CD4-positive, alpha-beta memory T cell (primary cell): ENCODE data around the gene GRIP2. TPM values are rescaled to one million over a fixed set of nuclear protein-coding genes. Genes with fewer than 3 reads are reported as not detected.
A peak's percentile ranks its signal among the peaks of the same experiment; 100 is the strongest.

Experiments used
- CTCF ChIA-PET: fragments of 350-600 bp; sonication (Branson Sonifier 250); formaldehyde crosslinking; loops from one replicate; lab custom pipeline; 2021; ENCODE audit warnings: inconsistent platforms; ENCODE audit not compliant: partially characterized antibody; lab: Charles Lee
- POLR2A ChIA-PET: fragments of 350-600 bp; sonication (Branson Sonifier 250); formaldehyde crosslinking; loops from one replicate; lab custom pipeline; 2021; ENCODE audit not compliant: partially characterized antibody; lab: Charles Lee
- DNase-seq, 5 donors: peaks; one replicate each; pipeline versions ENCODE4 v3.0.0 to v3.0.0-alpha.2; 2020 to 2022; ENCODE audit warnings: mixed read lengths in 1 of 5
- H3K27ac ChIP-seq: one replicate; pipeline ENCODE4 v1.7.0; 2013; ENCODE audit warnings: low read depth, low read length
- H3K27me3 ChIP-seq: 2 replicates; pipeline ENCODE4 v1.7.0; 2013; ENCODE audit warnings: mild to moderate bottlenecking, low read length, moderate library complexity; ENCODE audit not compliant: insufficient read depth
- H3K36me3 ChIP-seq: 2 replicates; pipeline ENCODE4 v1.7.0; 2013; ENCODE audit warnings: mild to moderate bottlenecking, low read length, moderate library complexity; ENCODE audit not compliant: insufficient read depth
- H3K4me1 ChIP-seq: 2 replicates; pipeline ENCODE4 v1.7.0; 2013; ENCODE audit warnings: mild to moderate bottlenecking, low read length, moderate library complexity; ENCODE audit not compliant: insufficient read depth
- H3K4me3 ChIP-seq, 2 donors: one replicate each; pipeline ENCODE4 v1.7.0; 2013; ENCODE audit warnings: low read length in 2 of 2, mild to moderate bottlenecking in 1 of 2
- H3K9me3 ChIP-seq, 2 donors: one replicate each; pipeline ENCODE4 v1.7.0; 2013; ENCODE audit warnings: low read length in 2 of 2, control low read depth in 1 of 2; ENCODE audit not compliant: control insufficient read depth in 1 of 2
- H3K27ac Mint-ChIP-seq, 7 donors: one replicate each; pipeline ENCODE4 v1.8.0; 2020 to 2021; ENCODE audit warnings: mixed read lengths in 7 of 7, mild to moderate bottlenecking in 6 of 7, inconsistent platforms in 3 of 7, moderate library complexity in 3 of 7
- H3K27me3 Mint-ChIP-seq, 2 donors: one replicate each; pipeline ENCODE4 v1.8.0; 2020 to 2021; ENCODE audit warnings: mixed read lengths in 2 of 2
- H3K36me3 Mint-ChIP-seq, 2 donors: one replicate each; pipeline ENCODE4 v1.8.0; 2020 to 2021; ENCODE audit warnings: mixed read lengths in 2 of 2, inconsistent platforms in 1 of 2, mild to moderate bottlenecking in 1 of 2
- H3K4me1 Mint-ChIP-seq, 4 donors: one replicate each; pipeline ENCODE4 v1.8.0; 2020 to 2021; ENCODE audit warnings: mixed read lengths in 4 of 4, mild to moderate bottlenecking in 1 of 4
- H3K4me3 Mint-ChIP-seq, 8 donors: one replicate each; pipeline ENCODE4 v1.8.0; 2020 to 2021; ENCODE audit warnings: mixed read lengths in 8 of 8, mild to moderate bottlenecking in 7 of 8, moderate library complexity in 6 of 8, inconsistent platforms in 3 of 8
- H3K9me3 Mint-ChIP-seq, 8 donors: one replicate each; pipeline ENCODE4 v1.8.0; 2020 to 2021; ENCODE audit warnings: mixed read lengths in 8 of 8, mild to moderate bottlenecking in 5 of 8, inconsistent platforms in 3 of 8, moderate library complexity in 1 of 8
- intact Hi-C: fragments of 100-400 bp; cut with micrococcal nuclease; formaldehyde crosslinking; loops from one replicate; pipeline ENCODE4 v1.15.1; 2023
- polyA plus RNA-seq, 2 donors: library from polyadenylated mRNA; unstranded; fragments of 300-500 nt; fragmentation: Illumina TruSeq; gene quantifications; one replicate each; pipeline ENCODE4 v1.2.3, GENCODE V29; 2021
- total RNA-seq, 2 experiments: library from RNA; stranded (reverse); gene quantifications; one replicate each; pipeline ENCODE4 v1.2.3, GENCODE V29; 2021

The GRIP2 gene
- total and polyA plus RNA-seq, 4 experiments from 2014 or later: not detected

- no peaks in the 10 kb centered on the region for H3K27me3 ChIP-seq
- no peaks in the 10 kb centered on the region for H3K4me1 ChIP-seq
- H3K9me3 ChIP-seq: no peaks in the 10 kb centered on the region
- intact Hi-C loops: no loop called here
- no peaks in the 10 kb centered on the region for H3K9me3 Mint-ChIP-seq
- no peak for DNase-seq
- no peak overlapping the region for H3K4me3 ChIP-seq
- H3K36me3 ChIP-seq: peaks cover 74% of the 10 kb centered on the region
- peak overlapping the region in 1 of 7 donors; percentile 8 for H3K27ac Mint-ChIP-seq
- no peak overlapping the region for H3K4me3 Mint-ChIP-seq
- no peaks in the 10 kb centered on the region for H3K27me3 Mint-ChIP-seq
- no peak overlapping the region for H3K27ac ChIP-seq
- ChIA-PET POLR2A (interaction anchor here (0.7 kb wide), 1 partner anchor 1456 kb away, joined by 3 read pairs; no protein-coding TSS in a partner anchor), CTCF (interaction anchor here (1.0 to 4.2 kb wide), 6 partner anchors 32 to 808 kb away, joined by 3 to 67 read pairs (median 20); partner anchors contain the start of gene SLC6A6)
- H3K4me1 Mint-ChIP-seq: peaks cover 0 to 2% (median 0%) of the 10 kb centered on the region in 4 donors
- peaks cover 21 to 61% of the 10 kb centered on the region in 2 donors for H3K36me3 Mint-ChIP-seq
Observed at GRCh38 chr3:14465425-14465824, 74.7 kb downstream of the GRIP2 start.

DNA sequence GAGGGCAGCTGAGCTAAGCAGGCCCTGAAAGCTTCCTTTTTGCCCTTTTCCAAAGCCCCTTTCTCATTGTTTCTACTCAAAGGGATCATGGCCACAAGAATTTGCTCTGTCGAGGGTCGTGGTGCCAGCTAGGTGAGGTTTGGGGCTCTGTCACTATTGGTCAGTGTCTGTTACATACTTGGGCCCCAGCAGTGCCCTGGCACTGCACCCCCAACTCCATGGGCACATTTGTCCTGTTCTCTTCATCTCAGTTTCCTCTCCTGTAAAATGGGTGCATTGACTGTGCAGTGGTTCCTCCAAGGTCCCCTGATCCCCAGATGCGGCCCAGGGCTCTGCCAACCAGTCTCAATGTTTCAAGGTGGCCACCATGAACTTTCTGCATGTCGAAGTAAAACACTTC lies 75.6 kb downstream of the GRIP2 start:
- CTCF ChIA-PET: interaction anchor here (6.6 to 7.4 kb wide), 2 partner anchors 32 to 62 kb away, joined by 44 to 124 read pairs; partner anchors contain the start of gene SLC6A6
- peak overlapping the region in 1 of 7 donors; percentile 64 for H3K27ac Mint-ChIP-seq

DNA sequence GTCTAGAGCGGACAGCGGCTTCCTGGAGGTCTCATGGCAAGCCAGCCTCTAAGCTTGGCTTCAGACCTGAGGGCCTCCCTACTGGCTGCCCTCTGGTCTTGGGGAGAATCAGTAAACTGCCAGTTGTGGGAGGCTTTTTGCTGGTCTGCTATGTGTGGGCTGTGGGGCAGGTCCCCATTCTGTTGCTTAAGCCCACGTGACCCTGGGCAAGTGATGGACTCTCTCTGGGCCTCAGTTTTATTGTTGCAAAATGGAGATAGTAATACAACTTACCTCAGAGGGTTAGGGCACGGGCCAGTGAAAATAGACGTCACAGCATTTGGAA lies 76.0 kb downstream of the GRIP2 start:
- Mint-ChIP-seq H3K27ac (no peak overlapping the region), H3K4me1 (peaks cover 0 to 4% (median 2%) of the 10 kb centered on the region in 4 donors), H3K27me3 (no peaks in the 10 kb centered on the region), H3K9me3 (no peaks in the 10 kb centered on the region), H3K36me3 (peaks cover 21 to 61% of the 10 kb centered on the region in 2 donors), H3K4me3 (no peak overlapping the region)
- H3K4me1 ChIP-seq: no peaks in the 10 kb centered on the region
- ChIA-PET CTCF (interaction anchor here (6.6 to 7.4 kb wide), 2 partner anchors 32 to 62 kb away, joined by 44 to 124 read pairs; partner anchors contain the start of gene SLC6A6), POLR2A (interaction anchor here (2.6 kb wide), 1 partner anchor 62 kb away, joined by 10 read pairs; the partner anchor contains the start of gene SLC6A6)
- no peak overlapping the region for H3K4me3 ChIP-seq
- H3K27ac ChIP-seq: no peak overlapping the region
- no peaks in the 10 kb centered on the region for H3K9me3 ChIP-seq
- no peaks in the 10 kb centered on the region for H3K27me3 ChIP-seq
- no peak for DNase-seq
- peaks cover 77% of the 10 kb centered on the region for H3K36me3 ChIP-seq
- intact Hi-C loops: no loop called here

More for the DNA sequence above, 75.6 kb downstream of the GRIP2 start:
- Histone ChIP-seq H3K4me3 (no peak overlapping the region), H3K36me3 (peaks cover 81% of the 10 kb centered on the region), H3K4me1 (no peaks in the 10 kb centered on the region), H3K27me3 (no peaks in the 10 kb centered on the region), H3K9me3 (no peaks in the 10 kb centered on the region), H3K27ac (no peak overlapping the region)
- H3K36me3 Mint-ChIP-seq: peaks cover 21 to 60% of the 10 kb centered on the region in 2 donors
- peaks cover 0 to 4% (median 2%) of the 10 kb centered on the region in 4 donors for H3K4me1 Mint-ChIP-seq
- H3K9me3 Mint-ChIP-seq: no peaks in the 10 kb centered on the region
- H3K27me3 Mint-ChIP-seq: no peaks in the 10 kb centered on the region
- intact Hi-C loops: no loop called here
- POLR2A ChIA-PET: no interaction called here
- H3K4me3 Mint-ChIP-seq: no peak overlapping the region
- no peak for DNase-seq

DNA sequence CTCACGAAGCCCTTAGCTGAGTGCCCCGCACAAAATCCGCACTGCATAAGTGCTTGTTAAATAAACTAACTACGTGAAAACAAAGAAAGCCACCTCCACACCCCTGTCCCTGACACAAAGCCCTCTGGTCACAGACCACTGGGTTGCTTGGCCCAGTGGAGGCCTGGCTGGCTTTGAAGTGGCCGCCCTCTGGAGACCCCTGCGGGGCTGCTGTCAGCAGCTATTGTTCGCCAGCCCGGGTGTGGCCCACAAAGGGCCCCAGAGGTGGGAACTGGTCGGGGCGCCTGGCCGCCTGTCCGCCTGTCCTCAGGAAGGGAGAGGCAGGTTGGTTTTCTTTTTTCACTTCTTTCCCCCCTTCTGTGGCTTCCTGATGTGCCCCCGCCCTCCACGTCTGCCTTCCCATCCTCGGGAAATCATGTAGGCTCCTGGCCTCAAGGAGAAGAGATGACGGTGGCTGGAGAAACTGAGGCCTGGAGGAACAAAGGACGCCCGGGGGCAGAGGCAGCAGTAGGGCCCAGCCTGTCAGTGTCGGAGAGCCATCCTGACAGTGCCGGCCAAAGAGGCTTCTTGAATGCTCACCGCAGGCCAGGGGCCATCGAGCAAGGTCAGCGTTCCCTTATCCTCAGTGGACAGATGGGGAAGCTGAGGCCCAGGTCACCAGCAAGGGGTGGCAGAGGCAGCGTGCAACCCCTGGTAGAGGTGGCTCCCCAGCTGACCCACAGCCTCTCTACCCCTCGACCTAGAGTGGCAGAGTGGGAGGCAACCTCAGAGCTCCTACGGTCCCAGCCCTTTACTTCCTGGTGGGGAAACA lies 76.6 kb downstream of the GRIP2 start:
- Histone ChIP-seq H3K36me3 (peaks cover 72% of the 10 kb centered on the region), H3K9me3 (no peaks in the 10 kb centered on the region), H3K27me3 (no peaks in the 10 kb centered on the region), H3K4me3 (no peak overlapping the region), H3K27ac (no peak overlapping the region), H3K4me1 (no peaks in the 10 kb centered on the region)
- peaks cover 22 to 63% of the 10 kb centered on the region in 2 donors for H3K36me3 Mint-ChIP-seq
- no peaks in the 10 kb centered on the region for H3K9me3 Mint-ChIP-seq
- CTCF ChIA-PET: interaction anchor here (0.7 to 7.4 kb wide), 16 partner anchors 12 to 806 kb away, joined by 3 to 124 read pairs (median 8); partner anchors contain the start of gene SLC6A6
- peak overlapping the region in 2 of 7 donors; percentile 25 to 74 for H3K27ac Mint-ChIP-seq
- POLR2A ChIA-PET: interaction anchor here (1.0 to 3.2 kb wide), 3 partner anchors 11 to 61 kb away, joined by 3 to 28 read pairs (median 10); partner anchors contain the start of gene SLC6A6
- no peak for DNase-seq
- peaks cover 0 to 4% (median 2%) of the 10 kb centered on the region in 4 donors for H3K4me1 Mint-ChIP-seq
- intact Hi-C loops: no loop called here
- no peaks in the 10 kb centered on the region for H3K27me3 Mint-ChIP-seq
- H3K4me3 Mint-ChIP-seq: no peak overlapping the region

DNA sequence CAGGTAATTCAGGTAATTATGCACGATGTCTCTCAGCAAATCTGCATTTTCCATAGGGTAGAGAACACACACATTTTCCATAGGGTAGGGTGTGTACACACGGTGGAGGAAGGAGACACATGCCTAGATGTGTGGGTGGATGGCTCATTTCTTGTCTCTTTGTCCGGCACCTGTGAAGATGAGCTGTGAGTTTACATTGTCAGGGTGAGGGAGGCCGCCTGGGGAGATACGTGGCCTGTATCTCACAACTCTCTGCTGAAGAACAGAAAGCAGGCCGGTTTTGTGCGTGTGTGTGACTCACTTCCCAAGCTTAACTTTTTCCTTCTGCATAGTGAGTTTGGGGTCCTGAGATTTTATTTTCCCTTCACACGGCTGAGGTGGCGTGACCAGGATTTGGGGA lies 77.4 kb downstream of the GRIP2 start:
- POLR2A ChIA-PET: interaction anchor here (1.0 to 3.2 kb wide), 4 partner anchors 11 to 60 kb away, joined by 3 to 28 read pairs (median 7); partner anchors contain the start of gene SLC6A6
- Mint-ChIP-seq H3K4me3 (no peak overlapping the region), H3K4me1 (peaks cover 0 to 5% (median 3%) of the 10 kb centered on the region in 4 donors), H3K36me3 (peaks cover 25 to 67% of the 10 kb centered on the region in 2 donors), H3K27ac (peak overlapping the region in 4 of 7 donors; percentile 13 to 60 (median 40)), H3K27me3 (no peaks in the 10 kb centered on the region), H3K9me3 (no peaks in the 10 kb centered on the region)
- no peaks in the 10 kb centered on the region for H3K9me3 ChIP-seq
- peaks cover 65% of the 10 kb centered on the region for H3K36me3 ChIP-seq
- CTCF ChIA-PET: interaction anchor here (0.7 to 7.4 kb wide), 19 partner anchors 13 to 805 kb away, joined by 3 to 124 read pairs (median 7); partner anchors contain the start of gene SLC6A6
- no peak for DNase-seq
- H3K4me3 ChIP-seq: no peak overlapping the region
- no peak overlapping the region for H3K27ac ChIP-seq
- intact Hi-C loops: no loop called here
- no peaks in the 10 kb centered on the region for H3K4me1 ChIP-seq
- H3K27me3 ChIP-seq: no peaks in the 10 kb centered on the region

DNA sequence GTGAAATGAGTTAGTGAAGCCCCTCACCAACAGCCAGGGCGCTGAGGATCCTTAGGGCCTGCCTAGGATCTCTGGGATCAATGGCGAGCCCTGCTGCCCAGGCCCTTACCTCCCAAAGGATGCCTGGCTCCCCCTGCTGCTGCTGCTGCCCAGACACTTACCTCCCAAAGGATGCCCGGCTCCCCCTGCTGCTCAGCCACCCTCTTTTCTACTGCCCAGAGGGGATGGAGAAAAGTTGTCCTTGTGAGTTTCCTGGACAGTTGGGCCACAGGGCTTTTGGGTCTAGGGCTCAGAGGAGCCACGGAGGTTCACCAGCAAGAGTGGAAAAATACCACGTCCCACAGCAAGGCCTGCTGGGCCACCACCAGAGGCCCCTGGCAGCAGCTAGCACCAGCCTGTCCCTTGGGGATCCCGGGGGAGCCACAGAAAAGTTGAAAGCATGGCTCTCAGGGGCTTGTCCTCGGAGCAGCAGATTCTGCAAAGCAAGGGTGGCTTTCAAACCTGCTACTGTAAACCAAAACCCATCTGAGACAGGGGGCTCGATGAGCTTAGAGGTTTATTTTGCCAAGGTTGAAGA lies 78.3 kb downstream of the GRIP2 start:
- H3K27ac Mint-ChIP-seq: peak overlapping the region in 3 of 7 donors; percentile 23 to 73 (median 41)
- no peak overlapping the region for H3K27ac ChIP-seq
- ChIA-PET POLR2A (interaction anchor here (1.9 to 3.2 kb wide), 3 partner anchors 30 to 60 kb away, joined by 4 to 28 read pairs (median 10); partner anchors contain the start of gene SLC6A6), CTCF (interaction anchor here (0.7 to 7.4 kb wide), 20 partner anchors 14 to 565 kb away, joined by 3 to 124 read pairs (median 7); partner anchors contain the start of gene SLC6A6)
- H3K27me3 ChIP-seq: no peaks in the 10 kb centered on the region
- no peak overlapping the region for H3K4me3 Mint-ChIP-seq
- H3K4me1 ChIP-seq: no peaks in the 10 kb centered on the region
- no peak overlapping the region for H3K4me3 ChIP-seq
- H3K4me1 Mint-ChIP-seq: peaks cover 0 to 5% (median 3%) of the 10 kb centered on the region in 4 donors
- peaks cover 23 to 66% of the 10 kb centered on the region in 2 donors for H3K36me3 Mint-ChIP-seq
- no peaks in the 10 kb centered on the region for H3K27me3 Mint-ChIP-seq
- DNase-seq: peak in 4 of 5 donors; percentile 30 to 38 (median 32)
- intact Hi-C loops: loop anchor here (1.0 to 2.0 kb wide), 4 partner anchors 29 to 566 kb away; partner anchors contain the start of gene SLC6A6
- no peaks in the 10 kb centered on the region for H3K9me3 ChIP-seq
- H3K9me3 Mint-ChIP-seq: no peaks in the 10 kb centered on the region
- peaks cover 56% of the 10 kb centered on the region for H3K36me3 ChIP-seq
